ENCODE measurements around the gene HECW1.

DNA sequence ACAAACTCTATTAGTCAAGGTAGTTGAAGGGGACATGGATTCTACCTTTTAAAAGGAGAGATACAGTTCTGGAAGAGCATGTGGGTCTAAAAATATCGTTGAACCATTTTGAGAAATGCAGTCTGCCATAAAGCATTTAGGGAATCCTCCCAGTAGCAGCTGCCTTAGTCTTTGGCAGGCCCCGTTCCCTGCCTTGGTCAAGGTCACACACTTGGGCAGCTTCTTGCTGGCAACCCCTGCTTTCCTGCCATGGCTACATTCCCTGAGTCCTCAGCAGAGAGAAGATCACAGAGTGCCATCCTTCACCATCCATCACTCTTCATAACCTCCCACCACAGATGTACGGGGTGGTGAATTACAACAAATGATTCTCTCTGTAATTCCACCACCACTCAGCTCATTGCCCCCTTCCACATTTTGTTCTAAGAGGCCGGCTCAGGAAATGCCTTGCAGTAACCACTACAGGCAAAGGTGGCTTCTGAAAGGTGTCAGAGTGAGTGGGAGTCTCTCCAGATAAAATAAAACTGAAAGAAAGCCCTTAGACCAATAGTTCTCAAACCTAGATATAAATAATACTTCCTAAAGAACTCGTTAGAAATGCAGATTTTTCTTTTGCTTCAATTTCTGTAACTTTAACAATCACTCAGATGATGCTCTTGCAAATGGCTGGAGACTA, 349.0 kb downstream of the HECW1 start:
- TF ChIP-seq, protein P1, sequence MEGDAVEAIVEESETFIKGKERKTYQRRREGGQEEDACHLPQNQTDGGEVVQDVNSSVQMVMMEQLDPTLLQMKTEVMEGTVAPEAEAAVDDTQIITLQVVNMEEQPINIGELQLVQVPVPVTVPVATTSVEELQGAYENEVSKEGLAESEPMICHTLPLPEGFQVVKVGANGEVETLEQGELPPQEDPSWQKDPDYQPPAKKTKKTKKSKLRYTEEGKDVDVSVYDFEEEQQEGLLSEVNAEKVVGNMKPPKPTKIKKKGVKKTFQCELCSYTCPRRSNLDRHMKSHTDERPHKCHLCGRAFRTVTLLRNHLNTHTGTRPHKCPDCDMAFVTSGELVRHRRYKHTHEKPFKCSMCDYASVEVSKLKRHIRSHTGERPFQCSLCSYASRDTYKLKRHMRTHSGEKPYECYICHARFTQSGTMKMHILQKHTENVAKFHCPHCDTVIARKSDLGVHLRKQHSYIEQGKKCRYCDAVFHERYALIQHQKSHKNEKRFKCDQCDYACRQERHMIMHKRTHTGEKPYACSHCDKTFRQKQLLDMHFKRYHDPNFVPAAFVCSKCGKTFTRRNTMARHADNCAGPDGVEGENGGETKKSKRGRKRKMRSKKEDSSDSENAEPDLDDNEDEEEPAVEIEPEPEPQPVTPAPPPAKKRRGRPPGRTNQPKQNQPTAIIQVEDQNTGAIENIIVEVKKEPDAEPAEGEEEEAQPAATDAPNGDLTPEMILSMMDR (IDR thresholded peaks at IDR 0.05): no peak
- no peak for TF ChIP-seq POLR2AphosphoS5 (IDR thresholded peaks at IDR 0.05; ENCODE audit: low read depth, low read length)
- TF ChIP-seq SIN3A (IDR thresholded peaks at IDR 0.05; ENCODE audit: borderline replicate concordance, insufficient read depth, low read depth, low read length): no peak
